Measurements from ENCODE around the gene AAMP. TPM values are rescaled to one million over a fixed set of nuclear protein-coding genes. Genes with fewer than 3 reads are reported as not detected.
A peak's percentile ranks its signal among the peaks of the same experiment; 100 is the strongest.

AAMP gene
- total and polyA plus RNA-seq, 7 donors, result 52.7 to 120 (median 70.6) TPM

DNA sequence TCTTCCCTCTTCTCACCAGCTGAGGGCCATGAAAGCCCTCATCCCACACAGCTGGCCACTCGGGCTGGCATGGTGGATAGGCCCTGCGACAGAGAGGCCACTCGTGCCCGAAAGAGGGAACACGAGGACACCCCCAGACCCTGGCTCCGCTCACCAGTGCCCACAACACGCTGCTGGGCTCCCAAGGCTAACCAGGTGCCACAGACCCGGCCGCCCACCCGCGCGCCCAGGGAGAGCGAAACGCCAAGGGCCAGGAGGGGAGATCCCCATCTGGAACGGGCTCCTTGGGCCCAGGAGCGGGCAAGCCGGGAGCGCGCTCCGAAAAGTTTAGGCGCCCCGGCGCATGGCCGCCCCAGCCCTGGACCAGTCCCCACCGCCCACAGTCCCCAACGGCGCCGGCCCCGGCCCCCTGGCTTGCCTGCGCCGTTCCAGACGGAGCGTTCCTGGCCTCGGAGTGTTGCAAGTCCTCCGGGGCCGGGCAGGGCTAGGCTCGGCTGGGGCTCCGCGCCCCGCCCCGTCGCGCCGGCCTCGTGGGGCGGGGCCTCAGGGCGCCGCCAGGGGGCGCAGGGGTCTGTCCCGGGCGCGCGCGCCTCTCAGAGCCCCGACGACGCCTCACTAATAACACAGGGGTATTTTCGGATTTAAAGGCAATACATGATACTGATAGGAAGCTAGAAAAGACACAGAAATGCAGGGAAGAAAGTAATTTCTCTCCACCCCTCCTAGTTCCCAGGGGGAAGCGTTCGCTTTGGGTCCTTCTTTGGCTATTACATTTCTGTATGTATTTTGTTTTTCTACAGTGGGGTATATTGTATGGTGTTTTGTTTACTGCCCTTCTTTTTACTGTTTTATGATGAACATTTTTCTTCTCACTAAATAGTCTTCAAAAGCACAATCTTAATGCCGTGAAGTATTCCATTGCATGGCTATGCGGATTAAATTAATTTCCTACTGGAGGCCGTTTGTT is 22.4 kb upstream of the AAMP start, which contains the start of gene TMBIM1:
Gene TMBIM1 (minus strand): TSS at position 456 of the 967 bp plus-strand sequence. CDS start 10,362 bp downstream, outside the sequence.
- Histone ChIP-seq H3K4me3 (peak within 1 kb of the TSS; percentile 93), H3K27me3 (ENCODE audit: insufficient read depth in 3 of 3, low read length in 2 of 3) (no peaks in the 10 kb centered on the region), H3K9me3 (no peaks in the 10 kb centered on the region), H3K36me3 (ENCODE audit: insufficient read depth in 1 of 2, low read depth in 1 of 2) (no peaks in the 10 kb centered on the region), H3K4me1 (peaks cover 39% of the 10 kb centered on the region), H3K27ac (peak within 1 kb of the TSS; percentile 96)
- WGBS, 3 donors, result 4 to 5% (median 4%) methylated on average over 50 to 63 of the region's 63 CpGs
- intact Hi-C loops (cut with DNase I), result loop anchor here (5.0 to 10.0 kb wide), 5 partner anchors 105 to 372 kb away; partner anchors contain the start of genes CNOT9 (in 1 of the 2), CTDSP1 (in 1 of the 2) and USP37 (in 1 of the 2)
- ATAC-seq (peak; percentile 88 to 95 (median 93)), DNase-seq (peak; percentile 88 to 92)
- peak; percentile 96 for TF ChIP-seq CTCF (IDR thresholded peaks at IDR 0.05)

DNA sequence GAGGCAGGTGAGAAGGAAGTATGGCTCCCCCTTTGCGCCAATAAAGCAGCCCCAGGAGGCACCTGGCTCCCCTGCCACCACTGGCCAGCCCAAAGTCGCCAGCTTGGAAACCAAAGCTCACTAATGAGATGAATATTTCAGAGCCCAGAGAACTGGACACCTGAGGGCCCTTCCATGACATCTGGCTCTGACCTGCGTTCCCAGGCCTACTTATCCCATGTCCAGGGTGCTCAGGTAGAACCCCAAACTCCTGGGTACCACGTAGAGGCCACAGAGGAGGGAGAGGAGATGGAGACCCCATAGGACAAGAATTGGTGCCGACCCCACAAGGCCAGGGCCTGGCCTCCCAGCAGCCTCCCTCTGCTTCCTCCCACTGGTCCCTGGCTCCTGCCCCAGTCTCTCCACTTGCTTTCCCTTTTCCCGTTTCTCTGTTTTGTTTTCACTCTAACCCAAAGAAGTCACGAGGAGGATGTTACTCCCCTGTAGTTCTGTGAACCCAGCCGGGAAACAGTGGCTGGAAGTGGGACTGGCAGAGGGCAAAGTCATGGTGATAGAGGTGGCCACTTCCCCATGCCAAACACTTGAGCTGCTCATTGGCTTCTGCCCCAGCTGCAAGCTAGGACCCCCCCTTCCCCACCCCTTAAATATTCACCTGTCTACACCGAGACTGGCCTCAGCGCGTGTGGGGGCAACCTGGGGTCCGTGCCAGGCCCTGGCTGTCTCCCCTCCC is 21.5 kb upstream of the AAMP start:
- TF ChIP-seq CTCF (IDR thresholded peaks at IDR 0.05), result no peak
- Histone ChIP-seq H3K9me3 (no peaks in the 10 kb centered on the region), H3K27ac (peak overlapping the region; percentile 96), H3K27me3 (ENCODE audit: insufficient read depth in 3 of 3, low read length in 2 of 3) (no peaks in the 10 kb centered on the region), H3K36me3 (ENCODE audit: insufficient read depth in 1 of 2, low read depth in 1 of 2) (no peaks in the 10 kb centered on the region), H3K4me3 (peak overlapping the region; percentile 93), H3K4me1 (peaks cover 42% of the 10 kb centered on the region)
- peak; percentile 9 to 25 (median 14) for ATAC-seq
- 23 to 33% (median 30%) methylated on average over 9 to 12 of the region's 12 CpGs for WGBS, 3 donors
- no peak for DNase-seq
- intact Hi-C loops (cut with DNase I), result loop anchor here (5.0 to 10.0 kb wide), 5 partner anchors 106 to 373 kb away; partner anchors contain the start of genes CNOT9 (in 1 of the 2), CTDSP1 (in 1 of the 2) and USP37 (in 1 of the 2)

GRCh38 chr2:218290316-218291261 is 20.7 kb upstream of the AAMP start:
- WGBS, 3 donors, result 30 to 45% (median 30%) methylated on average over 12 of the region's 12 CpGs
- Histone ChIP-seq H3K9me3 (no peaks in the 10 kb centered on the region), H3K27ac (peak overlapping the region; percentile 96), H3K4me1 (peaks cover 51% of the 10 kb centered on the region), H3K4me3 (peak overlapping the region; percentile 93), H3K36me3 (ENCODE audit: insufficient read depth in 1 of 2, low read depth in 1 of 2) (no peaks in the 10 kb centered on the region), H3K27me3 (ENCODE audit: insufficient read depth in 3 of 3, low read length in 2 of 3) (no peaks in the 10 kb centered on the region)
- intact Hi-C loops (cut with DNase I), result loop anchor here (5.0 to 10.0 kb wide), 5 partner anchors 107 to 374 kb away; partner anchors contain the start of genes CNOT9 (in 1 of the 2), CTDSP1 (in 1 of the 2) and USP37 (in 1 of the 2)
- ATAC-seq, result no peak
- DNase-seq, result no peak
- TF ChIP-seq CTCF (IDR thresholded peaks at IDR 0.05), result no peak

Data from psoas muscle (tissue), 8 donors.